22Rv1 (cell line): ENCODE measurements around the gene GOSR1.

Experiments
- H3K27ac ChIP-seq: fragments of 450-650 bp; 2 replicates; pipeline ENCODE4 v1.5.1; 2017
- ZFX ChIP-seq: fragments of 450-650 bp; IDR thresholded peaks from 2 replicates; pipeline ENCODE4 v1.6.1; 2017; ENCODE audit warnings: antibody characterized with exemption, borderline replicate concordance
- TF ChIP-seq, protein P1 (sequence below): fragments of 450-650 bp; IDR thresholded peaks from 2 replicates; pipeline ENCODE4 v1.5.1; 2017; ENCODE audit warnings: mild to moderate bottlenecking

Gene GOSR1

DNA sequence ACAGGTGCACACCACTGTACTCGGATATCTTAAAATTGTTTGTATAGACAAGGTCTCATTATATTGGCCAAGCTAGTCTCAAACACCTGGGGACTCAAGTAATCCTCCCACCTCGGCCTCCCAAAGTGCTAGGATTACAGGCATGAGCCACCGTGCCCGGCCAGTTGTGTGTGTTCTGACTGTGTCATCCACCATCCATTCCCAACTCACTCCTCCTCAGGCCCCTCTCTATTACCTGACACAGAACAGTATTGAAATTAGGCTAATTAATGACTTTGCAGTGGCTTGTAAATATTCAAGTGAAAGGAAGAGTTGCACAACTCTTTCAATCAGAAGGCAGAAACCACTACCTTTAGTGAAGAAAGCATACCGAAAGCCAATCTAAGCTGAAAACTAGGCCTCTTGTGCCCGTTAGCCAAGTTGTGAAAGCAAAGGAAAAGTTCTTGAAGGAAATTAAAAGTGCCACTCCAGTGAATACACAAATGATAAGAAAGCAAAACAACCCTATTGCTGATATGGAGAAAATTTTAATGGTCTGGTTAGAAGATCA lies 28.7 kb downstream of the GOSR1 start:
- TF ChIP-seq ZFX = no peak
- TF ChIP-seq, protein P1, sequence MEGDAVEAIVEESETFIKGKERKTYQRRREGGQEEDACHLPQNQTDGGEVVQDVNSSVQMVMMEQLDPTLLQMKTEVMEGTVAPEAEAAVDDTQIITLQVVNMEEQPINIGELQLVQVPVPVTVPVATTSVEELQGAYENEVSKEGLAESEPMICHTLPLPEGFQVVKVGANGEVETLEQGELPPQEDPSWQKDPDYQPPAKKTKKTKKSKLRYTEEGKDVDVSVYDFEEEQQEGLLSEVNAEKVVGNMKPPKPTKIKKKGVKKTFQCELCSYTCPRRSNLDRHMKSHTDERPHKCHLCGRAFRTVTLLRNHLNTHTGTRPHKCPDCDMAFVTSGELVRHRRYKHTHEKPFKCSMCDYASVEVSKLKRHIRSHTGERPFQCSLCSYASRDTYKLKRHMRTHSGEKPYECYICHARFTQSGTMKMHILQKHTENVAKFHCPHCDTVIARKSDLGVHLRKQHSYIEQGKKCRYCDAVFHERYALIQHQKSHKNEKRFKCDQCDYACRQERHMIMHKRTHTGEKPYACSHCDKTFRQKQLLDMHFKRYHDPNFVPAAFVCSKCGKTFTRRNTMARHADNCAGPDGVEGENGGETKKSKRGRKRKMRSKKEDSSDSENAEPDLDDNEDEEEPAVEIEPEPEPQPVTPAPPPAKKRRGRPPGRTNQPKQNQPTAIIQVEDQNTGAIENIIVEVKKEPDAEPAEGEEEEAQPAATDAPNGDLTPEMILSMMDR = no peak
- H3K27ac ChIP-seq = no peak overlapping the region

DNA sequence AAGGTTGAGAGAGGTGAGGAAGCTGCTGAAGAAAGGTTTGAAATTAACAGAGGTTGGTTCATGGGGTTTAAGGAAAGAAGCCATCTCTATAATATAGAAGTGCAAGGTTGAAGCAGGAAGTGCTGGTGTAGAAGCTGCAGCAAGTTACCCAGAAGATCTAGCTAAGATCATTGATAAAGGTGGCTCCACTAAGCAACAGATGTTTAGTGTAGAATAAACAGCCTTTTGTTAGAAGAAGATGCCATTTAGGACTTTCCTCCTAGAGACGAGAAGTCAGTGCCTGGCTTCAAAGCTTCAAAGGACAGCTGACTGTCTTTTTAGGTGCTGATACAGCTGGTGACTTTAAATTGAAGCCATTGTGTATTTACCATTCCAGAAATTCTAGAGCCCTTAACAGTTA lies 29.3 kb downstream of the GOSR1 start:
- no peak for TF ChIP-seq ZFX
- TF ChIP-seq, protein P1 = no peak
- no peak overlapping the region for H3K27ac ChIP-seq

DNA sequence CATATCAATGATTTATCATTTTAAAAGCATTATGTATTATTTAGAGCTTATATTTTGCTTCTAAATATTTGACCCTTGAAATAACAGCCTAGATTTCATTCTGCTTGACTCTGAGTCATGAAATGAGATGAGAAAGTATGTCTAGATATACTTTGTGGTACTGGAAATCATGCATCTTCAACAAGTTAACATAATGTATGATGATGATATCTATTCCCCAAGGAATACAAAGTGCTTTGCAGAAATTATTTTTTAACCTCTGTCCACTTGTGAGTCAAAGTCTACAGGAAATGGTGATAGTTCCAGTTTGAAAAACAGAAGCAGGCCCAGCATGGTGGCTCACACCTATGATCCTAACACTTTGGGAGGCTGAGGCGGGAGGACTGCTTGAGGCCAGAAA lies 36.1 kb downstream of the GOSR1 start:
- no peak overlapping the region for H3K27ac ChIP-seq
- TF ChIP-seq ZFX = no peak
- TF ChIP-seq, protein P1 = no peak

DNA sequence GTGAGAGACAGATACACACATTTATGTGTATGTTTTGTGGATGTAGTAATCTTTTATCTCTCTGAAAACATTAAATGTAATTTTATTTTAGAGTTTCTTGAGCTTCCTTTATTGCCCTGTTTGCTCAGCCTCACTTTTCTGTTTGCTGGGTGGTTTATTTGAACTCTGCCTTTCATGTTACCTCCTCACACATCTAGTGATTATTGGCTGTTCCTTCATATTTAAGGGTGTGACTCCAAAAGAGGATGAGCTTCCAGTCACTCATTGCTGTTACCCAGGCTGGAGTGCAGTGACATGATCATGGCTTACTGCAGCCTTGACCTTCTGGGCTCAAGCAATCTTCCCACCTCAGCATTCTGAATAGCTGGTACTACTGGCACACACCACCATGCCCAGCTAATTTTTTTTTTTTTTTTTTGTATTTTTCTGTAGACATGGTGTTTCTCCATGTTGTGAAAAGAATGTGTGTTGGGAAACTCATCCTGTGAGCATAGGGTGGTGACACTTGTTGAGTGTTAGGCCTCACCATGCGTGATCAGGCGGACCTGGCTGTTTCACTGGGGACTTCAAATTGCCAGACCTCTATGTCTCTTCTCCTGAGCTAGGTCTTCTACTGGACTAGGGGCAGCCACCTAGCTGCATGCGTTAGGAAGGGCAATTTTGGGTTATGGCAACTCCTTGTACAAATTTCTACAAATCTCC lies 37.8 kb downstream of the GOSR1 start:
- no peak overlapping the region for H3K27ac ChIP-seq
- TF ChIP-seq, protein P1 = no peak
- TF ChIP-seq ZFX = no peak

DNA sequence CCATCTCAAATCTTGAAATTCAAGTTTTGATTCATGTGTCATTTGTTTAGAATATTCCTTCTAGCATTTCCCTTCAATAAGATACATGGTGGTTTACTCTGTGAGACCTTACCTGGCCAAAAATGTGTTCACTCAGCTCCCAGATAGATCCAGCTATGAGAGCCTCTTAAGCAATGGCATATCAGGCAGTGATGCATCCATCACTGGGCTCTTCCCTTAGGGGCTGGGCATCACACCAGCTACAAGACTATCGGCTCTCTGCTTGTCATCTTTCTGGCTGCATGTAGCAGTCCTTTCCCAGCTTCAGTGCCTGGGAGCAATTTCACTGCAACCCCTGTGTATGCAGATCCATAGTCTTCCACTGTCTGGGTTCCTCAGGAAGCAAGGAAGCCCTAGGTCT lies 40.6 kb downstream of the GOSR1 start:
- H3K27ac ChIP-seq = no peak overlapping the region
- TF ChIP-seq, protein P1 = no peak
- no peak for TF ChIP-seq ZFX

DNA sequence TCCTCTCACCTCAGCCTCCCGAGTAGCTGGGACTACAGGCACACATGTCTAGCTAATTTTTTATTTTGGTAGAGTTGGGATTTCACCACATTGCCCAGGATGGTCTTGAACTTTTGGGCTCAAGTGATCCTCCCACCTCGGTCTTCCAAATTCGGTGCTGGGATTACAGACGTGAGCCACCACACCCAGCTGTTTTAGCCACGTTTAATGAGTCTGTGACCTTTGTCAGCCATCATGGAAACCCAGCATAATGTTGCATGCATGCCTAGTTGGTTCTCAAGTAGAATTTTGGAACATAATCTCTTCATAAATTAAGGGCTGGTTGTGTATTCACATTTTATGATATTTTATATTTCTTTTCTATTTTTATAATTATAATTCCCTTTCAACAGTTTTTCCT lies 42.0 kb downstream of the GOSR1 start:
- no peak overlapping the region for H3K27ac ChIP-seq
- TF ChIP-seq, protein P1 = no peak

DNA sequence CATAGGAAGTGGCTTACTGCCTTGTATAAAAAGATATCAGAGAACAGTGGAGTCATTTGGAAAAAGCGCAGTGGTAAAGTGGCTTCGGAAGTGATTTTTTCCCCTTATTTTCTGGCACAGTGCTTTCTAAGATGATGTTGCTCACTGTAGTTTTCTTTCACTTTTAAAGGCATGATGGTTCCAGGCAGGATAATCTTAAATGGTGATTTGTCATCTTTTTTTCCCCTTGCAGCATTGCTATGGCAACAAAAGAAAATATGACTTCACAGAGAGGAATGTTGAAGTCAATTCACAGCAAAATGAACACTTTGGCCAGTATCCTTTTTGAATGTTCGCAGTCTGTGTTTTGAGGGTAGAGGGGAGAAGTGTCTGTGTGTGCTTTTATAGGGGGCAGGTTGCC lies 42.5 kb downstream of the GOSR1 start:
- H3K27ac ChIP-seq = no peak overlapping the region
- TF ChIP-seq, protein P1 = no peak
- no peak for TF ChIP-seq ZFX
